ENCODE data around the gene SERPINB4. TPM values are rescaled to one million over a fixed set of nuclear protein-coding genes. Genes with fewer than 3 reads are reported as not detected.
"Not testable (repeated sequence)": the region's sequence is repeated elsewhere in the genome, so short reads cannot be mapped to it uniquely, and the experiment has no call there.

The SERPINB4 gene
- total and polyA plus RNA-seq, 2 experiments from 2014 or later: 1.2 to 1.5 TPM

GRCh38 chr18:63646936-63647335 lies 2.9 kb upstream of the SERPINB4 start:
- no peaks in the 10 kb centered on the region for H3F3A ChIP-seq (replicated peaks; ENCODE audit: low read depth)
- Mint-ChIP-seq H3K9me3 (no peaks in the 10 kb centered on the region), H3K27ac (no peak overlapping the region), H3K36me3 (ENCODE audit: low read depth) (no peaks in the 10 kb centered on the region), H3K27me3 (ENCODE audit: insufficient read depth, low read depth, poor library complexity) (no peaks in the 10 kb centered on the region), H3K4me3 (no peak overlapping the region), H3K4me1 (peaks cover 23% of the 10 kb centered on the region)
- no peak overlapping the region for H2AFZ ChIP-seq
- DNase-seq (ENCODE audit: low spot score) (no peak), ATAC-seq (no peak)
- TF ChIP-seq CREB1 (CRISPR knock-in tag; IDR thresholded peaks at IDR 0.05; ENCODE audit: low read depth): no peak
- TF ChIP-seq JUNB (IDR thresholded peaks at IDR 0.05; ENCODE audit: unreplicated experiment): no peak
- no peak for TF ChIP-seq STAT1 (IDR thresholded peaks at IDR 0.05; ENCODE audit: unreplicated experiment)
- TF ChIP-seq ETS1 (IDR thresholded peaks at IDR 0.05): no peak
- no peak for TF ChIP-seq EZH2phosphoT487 (IDR thresholded peaks at IDR 0.05; ENCODE audit: unreplicated experiment)
- no peak for TF ChIP-seq ZNF331 (CRISPR knock-in tag; IDR thresholded peaks at IDR 0.05; ENCODE audit: low read depth)
- TF ChIP-seq EZH2 (IDR thresholded peaks at IDR 0.05; ENCODE audit: low read depth, unreplicated experiment): no peak
- TF ChIP-seq REST (IDR thresholded peaks at IDR 0.05; ENCODE audit: unreplicated experiment): no peak
- TF ChIP-seq ZNF114 (CRISPR knock-in tag; IDR thresholded peaks at IDR 0.05): no peak
- TF ChIP-seq ZNF462 (CRISPR knock-in tag; IDR thresholded peaks at IDR 0.05): no peak
- TF ChIP-seq POLR2AphosphoS5 (IDR thresholded peaks at IDR 0.05; ENCODE audit: low read depth): no peak
- H3K4me1 ChIP-seq (ENCODE audit: insufficient read depth): peaks cover 22% of the 10 kb centered on the region
- H3K27me3 ChIP-seq (ENCODE audit: insufficient read depth): no peaks in the 10 kb centered on the region
- no peaks in the 10 kb centered on the region for H3K79me2 ChIP-seq (replicated peaks; ENCODE audit: insufficient read depth)
- no peaks in the 10 kb centered on the region for H4K20me1 ChIP-seq (replicated peaks; ENCODE audit: insufficient read depth)
- 0 out of 2 replicates have a peak, but pooled peaks cover 19% of the 10 kb centered on the region for H3K9me2 ChIP-seq (ENCODE audit: insufficient read depth)
- no peak overlapping the region for H3K4me2 ChIP-seq
- H3K4me3 ChIP-seq: no peak overlapping the region
- no peak overlapping the region for H3K27ac ChIP-seq (ENCODE audit: low read depth)
- no peaks in the 10 kb centered on the region for H3K36me3 ChIP-seq (ENCODE audit: insufficient read depth)

GRCh38 chr18:63644694-63645093 lies 638 bp upstream of the SERPINB4 start:
- H3K79me2 ChIP-seq (replicated peaks; ENCODE audit: insufficient read depth); H4K20me1 ChIP-seq (replicated peaks; ENCODE audit: insufficient read depth); H3K27me3 Mint-ChIP-seq (ENCODE audit: insufficient read depth, low read depth, poor library complexity); H3F3A ChIP-seq (replicated peaks; ENCODE audit: low read depth); H3K9me3 Mint-ChIP-seq; DNase-seq (ENCODE audit: low spot score); H3K36me3 ChIP-seq (ENCODE audit: insufficient read depth); H3K27me3 ChIP-seq (ENCODE audit: insufficient read depth); H3K4me3 ChIP-seq; H3K36me3 Mint-ChIP-seq (ENCODE audit: low read depth); H2AFZ ChIP-seq; H3K27ac Mint-ChIP-seq; H3K4me3 Mint-ChIP-seq: not testable (repeated sequence)
- peaks cover 32% of the 10 kb centered on the region for H3K4me1 ChIP-seq (ENCODE audit: insufficient read depth)
- 0 out of 2 replicates have a peak, but pooled peaks cover 20% of the 10 kb centered on the region for H3K9me2 ChIP-seq (ENCODE audit: insufficient read depth)
- peak overlapping the region; percentile 95; the same call in 1 of the 2 replicates for H3K27ac ChIP-seq (ENCODE audit: low read depth)
- H3K4me2 ChIP-seq: peak overlapping the region; percentile 1; the same call in 1 of the 2 replicates
- ATAC-seq: peak; percentile 64
- peaks cover 28% of the 10 kb centered on the region for H3K4me1 Mint-ChIP-seq

All from GM23338 (cell line).